ENCODE measurements around the gene GRN. TPM values are rescaled to one million over a fixed set of nuclear protein-coding genes. Genes with fewer than 3 reads are reported as not detected.
"Not testable (repeated sequence)": the region's sequence is repeated elsewhere in the genome, so short reads cannot be mapped to it uniquely, and the experiment has no call there.

Gene GRN
- total RNA-seq, 1 donor from 2014 or later, result 144 TPM

DNA sequence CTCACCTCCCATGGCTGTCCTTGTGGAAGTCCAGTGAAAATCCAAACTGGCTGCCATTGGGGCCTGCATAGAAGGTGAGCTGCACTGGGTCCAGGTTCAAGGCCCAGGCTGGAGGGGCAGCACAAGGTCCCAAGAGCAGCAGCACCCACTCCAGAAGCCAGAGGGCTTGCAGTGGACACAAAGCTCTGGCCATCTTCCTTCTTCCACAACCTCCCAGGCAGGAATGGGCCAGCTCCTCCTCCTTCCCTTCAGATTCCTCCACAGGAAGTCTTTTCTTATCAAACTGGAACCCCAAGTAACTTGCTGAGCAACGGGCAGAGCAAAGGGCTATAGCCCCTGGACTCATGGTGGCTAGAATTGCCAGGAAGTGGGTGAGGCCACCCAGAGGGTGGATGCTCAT is 44.2 kb downstream of the GRN start, which contains the start of gene ITGA2B:
TSS of gene ITGA2B (minus strand) at position 369 of the 400 bp plus-strand sequence. CDS start at position 193, 176 bp downstream.
- H3K9me3 Mint-ChIP-seq, result no peaks in the 10 kb centered on the region
- H3K27ac Mint-ChIP-seq, result no peak within 1 kb of the TSS
- TF ChIP-seq, protein P1, sequence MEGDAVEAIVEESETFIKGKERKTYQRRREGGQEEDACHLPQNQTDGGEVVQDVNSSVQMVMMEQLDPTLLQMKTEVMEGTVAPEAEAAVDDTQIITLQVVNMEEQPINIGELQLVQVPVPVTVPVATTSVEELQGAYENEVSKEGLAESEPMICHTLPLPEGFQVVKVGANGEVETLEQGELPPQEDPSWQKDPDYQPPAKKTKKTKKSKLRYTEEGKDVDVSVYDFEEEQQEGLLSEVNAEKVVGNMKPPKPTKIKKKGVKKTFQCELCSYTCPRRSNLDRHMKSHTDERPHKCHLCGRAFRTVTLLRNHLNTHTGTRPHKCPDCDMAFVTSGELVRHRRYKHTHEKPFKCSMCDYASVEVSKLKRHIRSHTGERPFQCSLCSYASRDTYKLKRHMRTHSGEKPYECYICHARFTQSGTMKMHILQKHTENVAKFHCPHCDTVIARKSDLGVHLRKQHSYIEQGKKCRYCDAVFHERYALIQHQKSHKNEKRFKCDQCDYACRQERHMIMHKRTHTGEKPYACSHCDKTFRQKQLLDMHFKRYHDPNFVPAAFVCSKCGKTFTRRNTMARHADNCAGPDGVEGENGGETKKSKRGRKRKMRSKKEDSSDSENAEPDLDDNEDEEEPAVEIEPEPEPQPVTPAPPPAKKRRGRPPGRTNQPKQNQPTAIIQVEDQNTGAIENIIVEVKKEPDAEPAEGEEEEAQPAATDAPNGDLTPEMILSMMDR (IDR thresholded peaks at IDR 0.05; ENCODE audit: unreplicated experiment), result no peak
- H3K27me3 Mint-ChIP-seq (ENCODE audit: low read depth), result peaks cover 16% of the 10 kb centered on the region
- H3K4me1 Mint-ChIP-seq, result peaks cover 13% of the 10 kb centered on the region
- no peaks in the 10 kb centered on the region for H3K36me3 Mint-ChIP-seq
- no peak for DNase-seq (ENCODE audit: low spot score in 2 of 2, unreplicated experiment in 2 of 2)
- H3K4me3 Mint-ChIP-seq, result no peak within 1 kb of the TSS

DNA sequence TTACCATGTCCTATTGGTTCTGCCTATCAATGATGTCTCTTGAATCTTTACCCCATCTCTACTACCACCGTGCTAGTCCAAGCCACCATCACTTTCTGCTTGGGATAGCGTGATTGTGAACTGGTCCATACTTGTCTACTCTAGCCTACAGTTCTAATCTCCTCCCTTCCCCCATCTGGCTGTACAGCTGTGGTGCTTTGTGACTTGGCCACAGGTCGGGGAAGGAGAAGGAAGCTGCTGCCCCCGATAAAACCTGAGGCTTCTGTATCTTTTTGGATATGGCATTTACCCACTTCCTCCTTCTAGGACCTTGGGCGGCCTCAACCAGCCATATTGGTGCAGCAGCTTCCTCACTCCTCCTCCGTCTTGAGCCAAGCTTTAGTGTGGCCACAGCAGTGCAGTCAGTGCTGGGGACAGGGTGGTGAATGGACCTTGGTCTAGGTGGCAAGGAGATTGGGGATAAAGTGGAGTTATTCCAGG is 44.7 kb downstream of the GRN start:
- no peak overlapping the region for H3K27ac Mint-ChIP-seq
- no peaks in the 10 kb centered on the region for H3K36me3 Mint-ChIP-seq
- peaks cover 11% of the 10 kb centered on the region for H3K27me3 Mint-ChIP-seq (ENCODE audit: low read depth)
- TF ChIP-seq, protein P1 (IDR thresholded peaks at IDR 0.05; ENCODE audit: unreplicated experiment), result no peak
- H3K4me1 Mint-ChIP-seq, result peaks cover 9% of the 10 kb centered on the region
- H3K9me3 Mint-ChIP-seq, result no peaks in the 10 kb centered on the region
- DNase-seq (ENCODE audit: low spot score in 2 of 2, unreplicated experiment in 2 of 2), result no peak
- no peak overlapping the region for H3K4me3 Mint-ChIP-seq

DNA sequence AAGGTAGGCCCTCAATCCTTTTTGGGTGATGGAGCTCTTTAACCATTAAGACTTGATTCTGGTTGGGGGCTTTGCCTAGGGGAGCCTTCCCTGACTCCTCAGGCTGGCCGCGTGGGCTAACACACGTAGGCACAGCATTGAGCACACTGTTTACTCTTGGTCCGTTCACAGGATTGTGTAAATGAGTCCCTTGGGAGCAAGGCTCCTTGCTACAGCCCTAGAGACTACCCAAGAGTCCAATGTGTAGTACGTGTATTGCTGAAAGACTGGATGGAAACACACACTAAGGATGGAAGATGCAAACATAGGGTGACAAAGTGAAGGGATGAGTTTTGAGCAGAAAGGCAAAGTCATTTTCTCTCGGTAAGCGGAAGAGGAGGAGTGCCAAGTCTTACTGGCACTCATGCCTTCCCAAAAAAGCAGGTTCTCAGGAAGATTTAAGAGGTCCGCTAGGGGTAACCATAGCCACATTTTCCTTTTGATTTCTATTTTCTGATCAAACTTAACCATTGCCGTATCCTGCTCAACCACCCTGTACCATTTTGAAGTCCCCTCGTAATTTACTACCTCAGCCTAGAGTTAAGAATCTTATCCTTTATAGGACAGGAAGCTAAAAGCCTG is 45.3 kb downstream of the GRN start:
- no peak overlapping the region for H3K27ac Mint-ChIP-seq

DNA sequence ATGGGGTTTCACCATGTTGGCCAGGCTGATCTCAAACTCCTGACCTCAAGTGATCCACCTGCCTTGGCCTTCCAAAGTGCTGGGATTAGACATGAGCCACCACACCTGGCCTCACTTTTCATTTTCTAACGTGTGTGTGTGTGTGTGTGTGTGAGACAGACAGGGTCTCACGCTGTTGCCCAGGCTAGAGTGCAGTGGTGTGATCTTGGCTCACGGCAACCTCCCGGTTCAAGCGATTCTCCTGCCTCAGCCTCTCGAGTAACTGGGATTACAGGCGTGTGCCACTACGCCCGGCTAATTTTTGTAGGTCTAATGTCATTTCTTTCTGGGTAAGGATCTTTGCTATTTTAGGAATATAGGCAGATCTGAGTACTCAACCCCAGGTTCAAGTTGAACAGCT is 49.0 kb downstream of the GRN start:
- not testable (repeated sequence) for DNase-seq (ENCODE audit: low spot score in 2 of 2, unreplicated experiment in 2 of 2); H3K4me3 Mint-ChIP-seq; H3K27me3 Mint-ChIP-seq (ENCODE audit: low read depth); H3K4me1 Mint-ChIP-seq; H3K27ac Mint-ChIP-seq; H3K9me3 Mint-ChIP-seq
- peaks cover 19% of the 10 kb centered on the region for H3K36me3 Mint-ChIP-seq

More for the DNA sequence above, 45.3 kb downstream of the GRN start:
- DNase-seq (ENCODE audit: low spot score in 2 of 2, unreplicated experiment in 2 of 2), result no peak
- peaks cover 5% of the 10 kb centered on the region for H3K4me1 Mint-ChIP-seq
- H3K9me3 Mint-ChIP-seq, result no peaks in the 10 kb centered on the region
- H3K36me3 Mint-ChIP-seq, result no peaks in the 10 kb centered on the region
- peaks cover 7% of the 10 kb centered on the region for H3K27me3 Mint-ChIP-seq (ENCODE audit: low read depth)
- H3K4me3 Mint-ChIP-seq, result no peak overlapping the region
- TF ChIP-seq, protein P1 (IDR thresholded peaks at IDR 0.05; ENCODE audit: unreplicated experiment), result no peak

DNA sequence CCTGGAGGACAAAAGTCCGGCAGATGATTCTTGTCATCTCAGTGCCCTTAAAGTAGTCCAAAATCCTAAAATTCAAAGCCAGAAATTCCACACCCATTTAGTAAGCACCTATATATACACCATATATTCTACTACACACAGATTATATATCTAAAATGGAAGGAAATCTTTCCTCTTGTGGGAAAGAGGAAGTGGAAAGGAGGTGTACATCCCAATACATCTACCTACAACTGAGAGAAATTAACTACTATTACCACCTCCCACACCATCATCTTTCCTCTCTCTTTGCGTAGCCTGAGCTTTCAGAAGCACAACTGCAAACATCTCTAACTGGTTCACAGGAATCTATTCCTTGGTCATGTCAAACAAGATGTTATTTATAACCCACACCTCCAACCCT is 49.7 kb downstream of the GRN start:
- Mint-ChIP-seq H3K36me3 (peaks cover 23% of the 10 kb centered on the region), H3K27ac (no peak overlapping the region), H3K9me3 (no peaks in the 10 kb centered on the region), H3K4me3 (no peak overlapping the region), H3K4me1 (no peaks in the 10 kb centered on the region), H3K27me3 (ENCODE audit: low read depth) (no peaks in the 10 kb centered on the region)
- no peak for DNase-seq (ENCODE audit: low spot score in 2 of 2, unreplicated experiment in 2 of 2)
- TF ChIP-seq, protein P1 (IDR thresholded peaks at IDR 0.05; ENCODE audit: unreplicated experiment), result no peak

DNA sequence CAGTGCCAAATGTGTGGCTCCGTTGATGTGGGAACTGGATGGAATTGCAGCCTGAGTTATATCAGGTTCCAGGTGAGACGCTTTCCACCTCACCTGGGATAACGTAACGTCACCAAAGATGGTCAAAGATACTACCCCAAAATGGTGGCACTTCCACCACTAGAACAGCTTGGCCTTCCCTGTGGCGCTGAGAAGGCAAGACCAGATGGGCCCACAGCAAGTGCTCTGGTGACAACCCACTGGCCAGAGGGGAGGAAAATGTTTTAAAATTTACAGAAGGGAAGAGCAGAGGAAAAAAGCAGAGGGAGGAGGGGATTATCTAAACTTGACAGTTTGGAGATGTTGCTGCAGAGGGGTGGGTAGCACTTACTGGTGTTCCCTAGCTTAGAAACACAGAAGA is 51.8 kb downstream of the GRN start:
- no peaks in the 10 kb centered on the region for H3K9me3 Mint-ChIP-seq
- H3K4me1 Mint-ChIP-seq, result no peaks in the 10 kb centered on the region
- peaks cover 31% of the 10 kb centered on the region for H3K36me3 Mint-ChIP-seq
- DNase-seq (ENCODE audit: low spot score in 2 of 2, unreplicated experiment in 2 of 2), result no peak
- H3K4me3 Mint-ChIP-seq, result no peak overlapping the region
- TF ChIP-seq, protein P1 (IDR thresholded peaks at IDR 0.05; ENCODE audit: unreplicated experiment), result no peak
- no peak overlapping the region for H3K27ac Mint-ChIP-seq
- H3K27me3 Mint-ChIP-seq (ENCODE audit: low read depth), result no peaks in the 10 kb centered on the region
